Thoracic aorta endothelial cell (primary cell): ENCODE data around the gene DNMT1. TPM values are rescaled to one million over a fixed set of nuclear protein-coding genes. Genes with fewer than 3 reads are reported as not detected.

Experiments used
- small RNA-seq: library from RNA; depleted of rRNA; stranded (forward); fragments of <200 nt; gene quantifications from one replicate; pipeline ENCODE3, GENCODE V24; 2012
- total RNA-seq: library from RNA; depleted of rRNA; stranded (reverse); fragments of >200 nt; gene quantifications from 2 replicates; pipeline ENCODE4 v1.2.3, GENCODE V29; 2012

The DNMT1 gene
- 107 and 119 TPM in 2 replicates for total RNA-seq

GRCh38 chr19:10194500-10195198 is at the start of gene DNMT1:
Gene DNMT1 (minus strand): TSS chr19:10194953. CDS start chr19:10194899, 54 bp downstream.

DNA sequence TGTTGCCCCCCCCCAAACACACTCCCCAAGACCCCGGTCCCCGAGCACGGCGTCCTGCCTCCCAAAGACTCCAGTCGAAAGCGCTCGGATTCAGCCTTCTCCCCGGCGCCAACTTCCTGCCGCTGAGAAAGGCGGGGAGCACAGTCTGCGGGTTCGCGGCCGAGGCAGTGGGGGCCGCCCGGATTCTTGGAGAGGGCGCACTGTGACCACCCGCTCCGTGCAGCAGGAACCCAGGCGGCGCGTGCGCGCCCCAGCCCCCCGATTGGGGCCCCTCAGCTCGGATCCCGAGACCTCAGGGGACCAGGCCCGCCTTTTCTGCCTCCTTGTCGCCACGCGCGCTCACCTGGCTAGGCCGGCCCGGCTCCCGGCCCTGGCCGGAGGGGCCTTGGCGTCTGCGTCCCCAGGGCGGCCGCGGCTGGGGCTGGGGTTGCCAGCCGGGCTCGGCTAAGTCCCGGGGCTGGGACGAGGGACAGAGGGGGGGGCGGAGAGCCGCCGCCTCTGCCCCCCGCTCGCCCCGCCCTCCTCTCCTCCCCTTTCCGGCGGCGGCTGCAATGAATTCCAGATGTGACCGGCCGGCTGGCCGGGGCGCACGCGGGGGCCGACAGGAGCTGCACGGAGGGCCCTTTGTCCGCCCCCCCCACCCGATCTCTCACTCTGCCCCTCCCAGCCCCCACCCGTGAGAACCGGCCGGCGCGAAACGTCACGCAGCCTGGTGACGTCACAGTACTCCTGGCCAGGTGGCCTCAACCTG is 36.3 kb upstream of the DNMT1 start, which contains the start of gene S1PR2:
Gene S1PR2 (minus strand): TSS at position 471 of the 751 bp plus-strand sequence. CDS start 6,426 bp downstream, outside the sequence.

GRCh38 chr19:10111405-10111811 is 83.3 kb downstream of the DNMT1 start, which contains the start of gene P2RY11:
Gene P2RY11 (plus strand): TSS chr19:10111693. CDS start chr19:10111722, 29 bp downstream.

DNA sequence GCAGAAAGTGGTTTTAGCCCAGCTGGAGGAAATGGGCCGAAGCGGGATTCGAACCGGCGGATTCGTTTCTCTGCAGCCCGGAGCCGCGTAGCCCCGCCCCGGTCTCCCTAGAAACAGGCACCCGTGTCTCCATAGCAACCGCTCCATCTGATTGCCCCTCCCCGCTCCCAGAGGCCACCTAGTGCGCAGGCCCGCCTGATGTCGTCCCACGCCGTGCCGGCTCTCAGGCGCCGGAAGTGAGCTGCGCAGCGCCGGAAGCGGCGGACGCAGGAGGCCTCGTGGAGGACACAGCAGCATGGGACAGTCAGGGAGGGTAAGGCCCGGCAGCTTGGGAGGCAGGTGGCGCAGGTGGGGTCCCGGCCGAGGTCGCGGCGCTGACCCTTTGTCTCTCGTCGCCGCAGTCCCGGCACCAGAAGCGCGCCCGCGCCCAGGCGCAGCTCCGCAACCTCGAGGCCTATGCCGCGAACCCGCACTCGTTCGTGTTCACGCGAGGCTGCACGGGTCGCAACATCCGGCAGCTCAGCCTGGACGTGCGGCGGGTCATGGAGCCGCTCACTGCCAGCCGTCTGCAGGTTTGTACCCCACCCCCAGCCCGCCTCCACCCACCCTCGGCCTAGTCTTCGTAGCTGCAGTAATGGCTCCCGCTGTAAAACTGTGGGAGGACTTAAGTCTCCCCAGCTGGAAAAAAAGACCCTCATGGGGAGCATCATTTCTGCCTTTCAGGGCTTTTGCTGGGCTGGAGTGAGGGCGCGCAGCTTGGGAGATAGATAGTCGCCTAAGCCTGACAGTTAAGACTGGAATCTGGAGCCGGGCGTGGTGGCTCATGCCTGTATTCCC is 88.4 kb downstream of the DNMT1 start, which contains the start of gene PPAN:
Gene PPAN (plus strand): TSS at position 263 of the 837 bp plus-strand sequence. CDS start 33 bp downstream, at position 296.

DNA sequence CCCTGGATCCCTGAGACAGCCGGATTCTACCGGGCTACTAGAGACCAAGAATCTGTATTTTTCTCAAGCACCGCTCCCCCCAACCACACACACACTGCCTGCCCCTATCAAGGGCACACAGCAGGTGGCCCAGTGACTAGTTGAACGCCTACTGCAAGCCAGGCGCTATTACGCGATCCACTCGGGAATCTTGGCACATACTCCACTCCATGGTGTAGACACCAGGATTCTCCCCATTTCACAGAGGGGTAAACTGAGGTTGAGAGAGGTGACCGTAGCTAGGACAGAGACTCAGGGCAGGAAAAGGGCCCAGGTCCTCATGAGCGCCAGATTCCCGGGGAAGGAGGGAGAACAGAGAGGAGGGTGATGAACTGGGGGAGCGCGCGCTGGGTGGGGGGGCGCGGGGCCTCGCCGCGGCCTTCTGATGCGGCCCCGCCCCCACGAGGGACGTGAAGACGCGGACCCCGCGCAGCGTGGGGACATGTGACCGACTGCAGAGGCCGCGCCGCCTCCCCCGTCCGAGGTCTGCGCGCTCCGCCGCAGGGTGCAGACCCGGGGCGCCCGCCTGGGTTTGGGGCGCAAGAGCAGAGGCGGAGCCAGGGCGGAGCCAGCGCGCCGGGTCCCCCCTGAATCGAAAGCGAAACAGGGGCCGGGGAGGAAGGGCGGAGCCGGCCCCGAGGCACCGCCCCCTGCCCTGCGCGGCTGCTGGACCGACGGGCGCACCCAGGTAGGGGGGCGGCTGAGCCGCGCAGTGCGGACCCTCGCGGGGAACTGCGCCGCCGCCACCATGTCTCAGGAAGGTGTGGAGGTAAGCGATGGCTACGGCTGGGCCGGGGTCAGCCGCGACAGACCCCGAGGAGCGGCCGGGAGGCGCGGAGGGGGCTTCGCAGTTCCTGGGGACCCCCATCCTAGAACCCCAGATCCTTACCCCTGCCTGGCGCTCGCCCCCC is 108.8 kb downstream of the DNMT1 start, which contains the start of gene SHFL:
Gene SHFL (plus strand): TSS at position 677 of the 950 bp plus-strand sequence. CDS start 111 bp downstream, at position 788.

Small RNA genes within 50 kb of the gene (small RNA-seq; reads per million reads assigned to genes)
- not detected for gene MIR4322
- 17.3 reads per million, percentile 95 among the genes with 10 or more reads in this experiment for gene SNORD105
- 202 reads per million, percentile 99 among the genes with 10 or more reads in this experiment for gene SNORD105B

Other genes with a start within 250 kb of the DNMT1 start
- gene COL5A3, start 184.4 kb downstream of the DNMT1 start, total RNA-seq, result under 0.01 TPM in 1 of 2 replicates, not detected in the other
- gene RDH8, start 181.5 kb downstream of the DNMT1 start, total RNA-seq, result not detected in 2 replicates
- gene SHFL, start 108.6 kb downstream of the DNMT1 start, total RNA-seq, result 15.4 and 15.6 TPM in 2 replicates
- gene ANGPTL6, start 92.3 kb downstream of the DNMT1 start, total RNA-seq, result 0.13 TPM in 1 of 2 replicates, not detected in the other
- 25.0 and 31.6 TPM in 2 replicates for gene PPAN, start 88.6 kb downstream of the DNMT1 start, total RNA-seq
- gene P2RY11, start 83.3 kb downstream of the DNMT1 start, total RNA-seq, result 1.7 and 2.3 TPM in 2 replicates
- 184 and 204 TPM in 2 replicates for gene EIF3G, start 75.1 kb downstream of the DNMT1 start, total RNA-seq
- gene S1PR2, start 36.4 kb upstream of the DNMT1 start, total RNA-seq, result 0.53 and 0.65 TPM in 2 replicates
- 48.1 and 61.8 TPM in 2 replicates for gene MRPL4, start 57.3 kb upstream of the DNMT1 start, total RNA-seq
- gene ICAM1, start 76.2 kb upstream of the DNMT1 start, total RNA-seq, result 8.5 and 16.2 TPM in 2 replicates
- gene ICAM4, start 92.0 kb upstream of the DNMT1 start, total RNA-seq, result 0.29 and 0.40 TPM in 2 replicates
- 0.29 TPM in 1 of 2 replicates, not detected in the other for gene ICAM5, start 95.0 kb upstream of the DNMT1 start, total RNA-seq
- gene ZGLP1, start 114.9 kb upstream of the DNMT1 start, total RNA-seq, result 0.27 and 0.79 TPM in 2 replicates
- gene FDX2, start 121.1 kb upstream of the DNMT1 start, total RNA-seq, result 14.3 and 18.0 TPM in 2 replicates
- gene RAVER1, start 138.6 kb upstream of the DNMT1 start, total RNA-seq, result 13.8 and 21.3 TPM in 2 replicates
- gene ICAM3, start 144.7 kb upstream of the DNMT1 start, total RNA-seq, result 5.1 and 7.8 TPM in 2 replicates
- 76.1 and 76.9 TPM in 2 replicates for gene TYK2, start 185.6 kb upstream of the DNMT1 start, total RNA-seq
- 237 and 265 TPM in 2 replicates for gene CDC37, start 208.6 kb upstream of the DNMT1 start, total RNA-seq
- gene PDE4A, start 225.6 kb upstream of the DNMT1 start, total RNA-seq, result 3.9 and 5.7 TPM in 2 replicates